Nephron progenitor cell (in vitro differentiated cells): ENCODE results near the gene KIF23.

Experiments
- DNase-seq: peaks from one replicate; pipeline ENCODE4 v3.0.0; 2021
- H3K27ac Mint-ChIP-seq: 2 replicates; pipeline ENCODE4 v1.8.0; 2021; ENCODE audit warnings: mild to moderate bottlenecking, moderate library complexity, mixed read lengths
- H3K27me3 Mint-ChIP-seq: 2 replicates; pipeline ENCODE4 v1.8.0; 2021; ENCODE audit warnings: mild to moderate bottlenecking, low read depth, mixed read lengths; ENCODE audit not compliant: poor library complexity
- H3K36me3 Mint-ChIP-seq: 2 replicates; pipeline ENCODE4 v1.8.0; 2021; ENCODE audit warnings: low read depth, mixed read lengths
- H3K4me1 Mint-ChIP-seq: 2 replicates; pipeline ENCODE4 v1.8.0; 2021; ENCODE audit warnings: mixed read lengths
- H3K4me3 Mint-ChIP-seq: 2 replicates; pipeline ENCODE4 v1.8.0; 2021; ENCODE audit warnings: mild to moderate bottlenecking, moderate library complexity, mixed read lengths
- H3K9me3 Mint-ChIP-seq: 2 replicates; pipeline ENCODE4 v1.8.0; 2021; ENCODE audit warnings: mild to moderate bottlenecking, moderate library complexity, mixed read lengths
- CTCF ChIP-seq: fragments of 200-600 bp; sonication (generic); IDR thresholded peaks from 2 replicates; pipeline ENCODE4 v1.5.0; 2021; ENCODE audit warnings: antibody characterized with exemption

The KIF23 gene

GRCh38 chr15:69490356-69491037 lies 76.3 kb downstream of the KIF23 start:
- Mint-ChIP-seq H3K27me3 (peaks cover 16% of the 10 kb centered on the region), H3K27ac (no peak overlapping the region), H3K9me3 (peaks cover 39% of the 10 kb centered on the region), H3K36me3 (peaks cover 3% of the 10 kb centered on the region), H3K4me3 (no peak overlapping the region), H3K4me1 (no peaks in the 10 kb centered on the region)
- no peak for TF ChIP-seq CTCF
- DNase-seq = no peak

GRCh38 chr15:69491038-69491505 lies 76.9 kb downstream of the KIF23 start:
- DNase-seq = no peak
- no peaks in the 10 kb centered on the region for H3K4me1 Mint-ChIP-seq
- H3K9me3 Mint-ChIP-seq = peaks cover 33% of the 10 kb centered on the region
- H3K36me3 Mint-ChIP-seq = peaks cover under 1% of the 10 kb centered on the region
- TF ChIP-seq CTCF = no peak
- peaks cover 16% of the 10 kb centered on the region for H3K27me3 Mint-ChIP-seq
- no peak overlapping the region for H3K4me3 Mint-ChIP-seq
- H3K27ac Mint-ChIP-seq = no peak overlapping the region

- TF ChIP-seq CTCF = no peak
- H3K4me3 Mint-ChIP-seq = no peak overlapping the region
- no peak overlapping the region for H3K27ac Mint-ChIP-seq
- peaks cover 12% of the 10 kb centered on the region for H3K4me1 Mint-ChIP-seq
- peaks cover 14% of the 10 kb centered on the region for H3K27me3 Mint-ChIP-seq
- no peaks in the 10 kb centered on the region for H3K36me3 Mint-ChIP-seq
- no peak for DNase-seq
- peaks cover 28% of the 10 kb centered on the region for H3K9me3 Mint-ChIP-seq
Observed at GRCh38 chr15:69493406-69493805, 79.3 kb downstream of the KIF23 start.

- DNase-seq = no peak
- H3K4me3 Mint-ChIP-seq = no peak overlapping the region
- peaks cover 9% of the 10 kb centered on the region for H3K27me3 Mint-ChIP-seq
- H3K27ac Mint-ChIP-seq = no peak overlapping the region
- TF ChIP-seq CTCF = no peak
- peaks cover 33% of the 10 kb centered on the region for H3K4me1 Mint-ChIP-seq
- H3K9me3 Mint-ChIP-seq = peaks cover 14% of the 10 kb centered on the region
- no peaks in the 10 kb centered on the region for H3K36me3 Mint-ChIP-seq
Observed at GRCh38 chr15:69496001-69496400, 81.9 kb downstream of the KIF23 start.

GRCh38 chr15:69497076-69497475 lies 82.9 kb downstream of the KIF23 start:
- Mint-ChIP-seq H3K36me3 (no peaks in the 10 kb centered on the region), H3K4me3 (no peak overlapping the region), H3K4me1 (peaks cover 33% of the 10 kb centered on the region), H3K27ac (no peak overlapping the region), H3K27me3 (peaks cover 6% of the 10 kb centered on the region), H3K9me3 (peaks cover 4% of the 10 kb centered on the region)
- DNase-seq = no peak
- TF ChIP-seq CTCF = no peak

- Mint-ChIP-seq H3K27me3 (peaks cover 6% of the 10 kb centered on the region), H3K4me3 (no peak overlapping the region), H3K9me3 (peaks cover under 1% of the 10 kb centered on the region), H3K27ac (no peak overlapping the region), H3K36me3 (no peaks in the 10 kb centered on the region), H3K4me1 (peaks cover 33% of the 10 kb centered on the region)
- DNase-seq = no peak
- no peak for TF ChIP-seq CTCF
Observed at GRCh38 chr15:69497667-69498066, 83.5 kb downstream of the KIF23 start.
